GM12891 (cell line): ENCODE measurements around the gene OOEP.

Source experiments
- PAX5 ChIP-seq: IDR thresholded peaks from 2 replicates; pipeline ENCODE4 v1.6.1; 2011; ENCODE audit warnings: low read length, moderate library complexity, mild to moderate bottlenecking; ENCODE audit not compliant: insufficient read depth, severe bottlenecking
- POLR2A ChIP-seq: IDR thresholded peaks from 2 replicates; pipeline ENCODE4 v1.6.1; 2011; ENCODE audit warnings: low read depth, low read length, control low read depth
- POLR2AphosphoS5 ChIP-seq: IDR thresholded peaks from 2 replicates; pipeline ENCODE4 v1.6.1; 2011; ENCODE audit warnings: low read depth, low read length, control low read depth
- SPI1 ChIP-seq: IDR thresholded peaks from 2 replicates; pipeline ENCODE4 v1.6.1; 2011; ENCODE audit warnings: low read depth, low read length, control low read depth
- TAF1 ChIP-seq: IDR thresholded peaks from 2 replicates; pipeline ENCODE4 v1.6.1; 2011; ENCODE audit warnings: low read depth, low read length, control low read depth

GRCh38 chr6:73372516-73372915 is 2.8 kb upstream of the OOEP start:
- TF ChIP-seq POLR2AphosphoS5 (no peak), POLR2A (no peak), SPI1 (no peak), PAX5 (no peak), TAF1 (no peak)
